Stimulated activated CD8-positive, alpha-beta memory T cell treated with anti-CD3 and anti-CD28 coated beads, Interleukin-15, amount 100 ng/mL, for 1 hour (primary cell): Measurements from ENCODE around the gene DHDH.
"Not testable (repeated sequence)": the region's sequence is repeated elsewhere in the genome, so short reads cannot be mapped to it uniquely, and the experiment has no call there.

Experiments used
- DNase-seq: peaks from one replicate; pipeline ENCODE4 v3.0.0-alpha.2; 2020; ENCODE audit warnings: low read depth

Gene DHDH

DNA sequence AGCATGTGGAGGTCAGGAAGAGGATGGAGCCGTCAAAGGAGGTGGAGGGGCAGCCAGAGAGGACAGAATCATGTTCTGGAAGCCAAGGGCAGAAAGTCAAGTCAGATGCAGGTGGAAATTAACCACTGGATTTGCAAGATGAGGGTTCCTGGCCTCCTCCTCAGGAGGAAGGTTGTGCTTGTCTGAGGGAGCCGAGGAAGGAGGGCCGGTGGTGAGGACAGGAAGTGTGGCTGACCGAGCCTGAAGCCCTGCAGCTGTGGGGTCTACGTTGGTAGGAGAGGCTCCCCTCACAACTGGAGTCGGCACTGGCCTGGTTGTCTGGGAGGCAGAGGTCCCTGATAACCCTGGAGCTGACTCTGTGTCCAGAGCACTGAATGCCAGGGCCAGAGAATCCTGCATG, 15.4 kb upstream of the DHDH start:
- no peak for DNase-seq

DNA sequence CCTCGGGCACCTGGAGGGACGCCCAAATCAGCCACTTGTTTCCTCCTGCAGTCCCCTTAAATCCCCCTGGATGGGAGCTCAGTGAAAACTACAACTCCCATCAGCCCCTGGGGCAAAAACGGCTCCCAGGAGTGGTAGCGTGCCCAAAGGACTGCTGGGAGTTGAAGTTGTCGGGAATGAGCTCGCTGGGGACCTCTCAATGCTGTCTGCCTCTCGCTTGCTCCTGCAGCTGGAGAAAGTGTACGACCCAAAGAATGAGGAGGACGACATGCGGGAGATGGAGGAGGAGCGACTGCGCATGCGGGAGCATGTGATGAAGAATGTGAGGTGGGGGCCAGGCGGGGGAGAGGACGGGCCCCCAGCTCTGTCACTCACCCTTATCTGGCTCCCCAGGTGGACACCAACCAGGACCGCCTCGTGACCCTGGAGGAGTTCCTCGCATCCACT, 14.7 kb upstream of the DHDH start:
- no peak for DNase-seq

DNA sequence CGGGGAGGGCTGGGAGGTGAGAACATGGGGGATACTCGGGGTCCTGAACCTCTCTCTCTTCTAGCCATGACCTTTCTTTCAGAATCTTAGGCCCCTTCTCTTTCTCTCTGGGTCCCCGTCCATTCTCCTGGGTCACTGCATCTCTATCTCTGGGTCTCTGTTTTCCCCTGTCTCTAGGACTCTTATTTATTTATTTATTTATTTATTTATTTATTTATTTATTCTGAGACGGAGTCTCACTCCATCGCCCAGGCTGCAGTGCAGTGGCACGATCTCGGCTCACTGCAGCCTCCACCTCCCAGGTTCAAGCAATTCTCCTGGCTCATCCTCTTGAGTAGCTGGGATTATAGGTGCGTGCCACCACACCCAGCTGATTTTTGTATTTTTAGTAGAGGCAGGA, 14.2 kb upstream of the DHDH start:
- not testable (repeated sequence) for DNase-seq

DNA sequence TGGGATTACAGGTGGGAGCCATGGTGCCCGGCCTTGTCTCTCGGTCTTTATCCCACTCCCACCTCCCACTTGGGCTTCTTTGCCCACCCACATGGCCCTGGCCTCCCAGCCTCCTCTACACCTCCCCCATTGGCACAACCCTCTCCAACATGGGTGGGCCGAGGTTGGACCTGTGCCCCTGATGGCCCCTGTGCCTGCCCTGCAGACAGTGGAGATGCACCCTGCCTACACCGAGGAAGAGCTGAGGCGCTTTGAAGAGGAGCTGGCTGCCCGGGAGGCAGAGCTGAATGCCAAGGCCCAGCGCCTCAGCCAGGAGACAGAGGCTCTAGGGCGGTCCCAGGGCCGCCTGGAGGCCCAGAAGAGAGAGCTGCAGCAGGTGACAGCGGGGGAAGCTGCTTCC, 12.6 kb upstream of the DHDH start:
- DNase-seq = no peak

DNA sequence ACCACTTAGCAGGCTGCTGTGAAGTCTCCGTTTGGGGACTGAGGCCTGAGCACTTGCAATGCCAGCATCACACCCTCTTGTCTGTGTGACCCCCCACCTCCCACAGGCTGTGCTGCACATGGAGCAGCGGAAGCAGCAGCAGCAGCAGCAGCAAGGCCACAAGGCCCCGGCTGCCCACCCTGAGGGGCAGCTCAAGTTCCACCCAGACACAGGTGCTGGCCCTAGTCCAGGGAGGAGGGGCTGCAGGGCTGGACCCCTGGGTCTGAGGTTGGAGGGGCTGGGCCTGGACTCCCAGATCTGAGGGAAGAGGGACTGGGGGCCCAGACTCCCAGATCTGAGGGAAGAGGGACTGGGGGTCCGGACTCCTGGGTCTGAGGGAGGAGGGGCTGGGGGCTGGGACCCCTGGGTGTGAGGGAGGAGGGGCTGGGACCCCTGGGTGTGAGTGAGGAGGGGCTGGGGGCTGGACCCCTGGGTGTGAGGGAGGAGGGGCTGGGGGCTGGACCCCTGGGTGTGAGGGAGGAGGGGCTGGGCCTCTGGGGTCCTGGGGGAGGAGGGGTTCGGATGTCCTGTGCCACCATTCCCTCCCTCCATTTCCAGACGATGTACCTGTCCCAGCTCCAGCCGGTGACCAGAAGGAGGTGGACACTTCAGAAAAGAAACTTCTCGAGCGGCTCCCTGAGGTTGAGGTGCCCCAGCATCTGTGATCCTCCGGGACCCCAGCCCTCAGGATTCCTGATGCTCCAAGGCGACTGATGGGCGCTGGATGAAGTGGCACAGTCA, 11.6 kb upstream of the DHDH start:
- DNase-seq = no peak

DNA sequence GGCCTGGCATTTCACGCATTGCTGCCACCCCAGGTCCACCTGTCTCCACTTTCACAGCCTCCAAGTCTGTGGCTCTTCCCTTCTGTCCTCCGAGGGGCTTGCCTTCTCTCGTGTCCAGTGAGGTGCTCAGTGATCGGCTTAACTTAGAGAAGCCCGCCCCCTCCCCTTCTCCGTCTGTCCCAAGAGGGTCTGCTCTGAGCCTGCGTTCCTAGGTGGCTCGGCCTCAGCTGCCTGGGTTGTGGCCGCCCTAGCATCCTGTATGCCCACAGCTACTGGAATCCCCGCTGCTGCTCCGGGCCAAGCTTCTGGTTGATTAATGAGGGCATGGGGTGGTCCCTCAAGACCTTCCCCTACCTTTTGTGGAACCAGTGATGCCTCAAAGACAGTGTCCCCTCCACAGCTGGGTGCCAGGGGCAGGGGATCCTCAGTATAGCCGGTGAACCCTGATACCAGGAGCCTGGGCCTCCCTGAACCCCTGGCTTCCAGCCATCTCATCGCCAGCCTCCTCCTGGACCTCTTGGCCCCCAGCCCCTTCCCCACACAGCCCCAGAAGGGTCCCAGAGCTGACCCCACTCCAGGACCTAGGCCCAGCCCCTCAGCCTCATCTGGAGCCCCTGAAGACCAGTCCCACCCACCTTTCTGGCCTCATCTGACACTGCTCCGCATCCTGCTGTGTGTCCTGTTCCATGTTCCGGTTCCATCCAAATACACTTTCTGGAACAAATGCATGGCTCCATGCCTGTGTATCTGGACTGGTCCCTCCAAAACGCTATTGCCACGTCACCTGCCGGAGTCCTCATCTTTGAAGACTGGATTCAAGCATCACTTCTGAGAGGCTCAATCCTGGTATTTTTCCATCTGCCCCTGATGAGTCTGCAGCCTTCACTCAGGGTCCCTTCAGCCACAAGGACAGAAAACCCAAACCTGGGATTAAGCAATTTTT, 10.7 kb upstream of the DHDH start:
- no peak for DNase-seq

DNA sequence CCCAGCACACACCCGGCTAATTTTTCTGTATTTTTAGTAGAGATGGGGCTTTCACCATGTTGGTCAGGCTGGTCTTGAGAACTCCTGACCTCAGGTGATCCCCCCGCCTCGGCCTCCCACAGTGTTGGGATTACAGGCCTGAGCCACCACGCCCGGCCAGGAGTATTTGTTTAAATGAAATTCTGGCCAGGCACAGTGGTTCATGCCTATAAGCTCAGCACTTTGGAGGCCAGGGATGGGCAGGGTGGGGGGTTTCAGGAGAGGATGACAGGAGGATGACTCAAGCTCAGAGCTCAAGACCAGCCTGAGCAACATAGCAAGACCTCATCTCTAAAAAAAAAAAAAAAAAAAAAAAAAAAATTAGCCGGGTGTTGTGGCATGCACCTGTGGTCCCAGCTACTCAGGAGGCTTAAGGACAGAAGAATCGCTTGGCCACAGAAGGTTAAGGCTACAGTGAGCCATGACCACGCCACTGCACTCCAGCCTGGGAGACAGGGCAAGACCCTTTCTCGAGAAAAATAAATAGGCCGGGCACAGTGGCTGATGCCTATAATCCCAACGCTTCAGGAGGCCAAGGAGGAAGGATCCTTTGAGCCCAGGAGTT, 8.2 kb upstream of the DHDH start:
- DNase-seq = no peak

DNA sequence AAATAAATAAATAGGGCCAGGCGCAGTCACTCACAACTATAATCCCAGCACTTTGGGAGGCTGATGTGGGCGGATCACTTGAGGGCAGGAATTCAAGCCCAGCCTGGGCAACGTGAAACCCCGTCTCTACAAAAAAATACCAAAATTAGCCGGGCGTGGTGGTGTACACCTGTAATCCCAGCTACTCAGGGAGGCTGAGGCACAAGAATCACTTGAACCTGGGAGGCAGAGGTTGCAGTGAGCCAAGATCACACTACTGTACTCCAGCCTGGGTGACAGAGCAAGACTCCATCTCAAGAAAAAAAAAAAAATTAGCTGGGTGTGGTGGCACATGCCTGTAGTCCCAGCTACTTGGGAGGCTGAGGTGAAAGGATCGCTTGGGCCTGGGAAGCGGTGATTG, 7.6 kb upstream of the DHDH start:
- DNase-seq = not testable (repeated sequence)

DNA sequence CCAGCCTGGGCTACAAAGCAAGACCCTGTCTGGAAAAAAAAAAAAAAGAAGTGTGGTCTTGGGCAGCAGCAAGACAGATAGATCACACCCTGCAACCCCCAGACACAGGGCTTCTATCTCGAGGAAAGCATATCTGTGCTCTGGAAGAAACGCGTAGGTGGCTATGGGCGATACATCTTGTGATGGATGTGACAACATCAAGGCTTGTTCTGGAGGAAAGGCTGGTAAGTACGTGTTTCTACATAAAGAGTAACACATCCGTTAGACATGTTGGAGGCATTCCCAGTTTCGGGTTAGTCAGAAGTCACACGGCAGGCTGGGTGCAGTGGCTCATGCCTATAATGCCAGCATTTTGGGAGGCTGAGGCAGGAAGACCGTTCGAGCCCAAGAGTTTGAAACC, 6.6 kb upstream of the DHDH start:
- no peak for DNase-seq

DNA sequence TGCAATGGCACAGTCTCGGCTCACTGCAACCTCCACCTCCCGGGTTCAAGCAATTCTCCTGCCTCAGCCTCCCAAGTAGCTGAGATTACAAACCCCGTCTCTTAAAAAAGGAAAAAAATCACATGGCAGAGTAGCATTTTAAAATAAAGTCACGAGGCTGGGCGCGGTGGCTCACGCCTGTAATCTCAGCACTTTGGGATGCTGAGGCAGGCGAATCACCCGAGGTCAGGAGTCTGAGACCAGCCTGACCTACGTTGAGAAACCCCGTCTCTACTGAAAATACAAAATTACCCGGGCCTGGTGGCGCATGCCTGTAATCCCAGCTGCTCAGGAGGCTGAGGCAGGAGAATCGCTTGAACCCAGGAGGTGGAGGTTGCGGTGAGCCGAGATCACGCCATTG, 5.8 kb upstream of the DHDH start:
- not testable (repeated sequence) for DNase-seq

DNA sequence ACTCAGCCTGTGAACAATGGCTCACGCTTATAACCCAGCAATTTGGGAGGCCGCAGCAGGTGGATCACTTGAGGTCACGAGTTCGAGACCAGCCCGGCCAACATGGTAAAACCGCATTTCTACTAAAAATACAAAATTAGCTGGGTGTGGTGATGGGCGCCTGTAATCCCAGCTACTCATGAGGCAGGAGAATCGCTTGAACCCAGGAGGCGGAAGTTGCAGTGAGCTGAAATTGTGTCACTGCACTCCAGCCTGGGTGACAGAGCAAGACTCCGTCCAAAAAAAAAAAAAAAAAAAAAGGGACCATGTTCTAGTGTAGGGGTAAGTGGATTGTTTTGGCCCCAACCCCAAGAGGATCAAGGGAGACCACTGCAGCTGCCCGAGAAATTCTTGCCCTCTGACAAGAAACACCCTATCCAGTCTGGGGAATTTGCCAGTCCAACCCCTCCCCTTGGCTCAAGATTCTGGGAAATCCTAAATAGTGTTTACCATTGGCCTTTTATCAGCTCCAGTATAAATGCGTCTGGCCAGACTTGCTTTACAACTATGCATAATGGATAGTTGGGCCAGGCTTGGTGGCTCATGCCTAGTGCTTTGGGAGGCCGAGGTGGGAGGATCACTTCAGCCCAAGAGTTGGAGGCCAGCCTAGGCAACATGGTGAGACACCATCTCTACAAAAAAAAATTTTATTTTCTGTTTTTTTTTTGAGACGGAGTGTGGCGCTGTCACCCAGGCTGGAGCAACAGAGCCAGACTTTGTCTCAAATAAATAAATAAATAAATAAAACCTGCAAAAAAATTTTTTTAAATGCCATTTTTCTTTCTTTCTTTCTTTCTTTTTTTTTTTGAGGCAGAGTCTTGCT, 5.1 kb upstream of the DHDH start:
- DNase-seq = no peak

DNA sequence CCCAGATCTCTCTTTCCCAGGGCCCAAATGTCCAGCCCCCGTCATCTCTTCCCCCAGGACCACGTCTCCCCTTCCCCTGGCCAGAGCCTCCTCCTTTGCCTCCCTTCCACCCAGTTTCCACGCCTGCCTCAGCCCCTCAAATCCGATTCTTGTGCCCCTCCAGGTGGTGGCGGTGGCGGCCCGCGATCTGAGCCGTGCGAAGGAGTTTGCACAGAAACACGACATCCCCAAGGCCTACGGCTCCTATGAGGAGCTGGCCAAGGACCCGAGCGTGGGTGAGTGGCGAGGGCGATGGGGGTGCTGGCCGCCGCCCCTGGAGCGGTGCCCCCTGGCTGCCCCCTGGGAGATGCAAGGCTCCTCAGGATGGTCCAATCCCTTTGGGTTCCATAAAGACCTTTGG, 1.3 kb downstream of the DHDH start:
- DNase-seq = no peak

DNA sequence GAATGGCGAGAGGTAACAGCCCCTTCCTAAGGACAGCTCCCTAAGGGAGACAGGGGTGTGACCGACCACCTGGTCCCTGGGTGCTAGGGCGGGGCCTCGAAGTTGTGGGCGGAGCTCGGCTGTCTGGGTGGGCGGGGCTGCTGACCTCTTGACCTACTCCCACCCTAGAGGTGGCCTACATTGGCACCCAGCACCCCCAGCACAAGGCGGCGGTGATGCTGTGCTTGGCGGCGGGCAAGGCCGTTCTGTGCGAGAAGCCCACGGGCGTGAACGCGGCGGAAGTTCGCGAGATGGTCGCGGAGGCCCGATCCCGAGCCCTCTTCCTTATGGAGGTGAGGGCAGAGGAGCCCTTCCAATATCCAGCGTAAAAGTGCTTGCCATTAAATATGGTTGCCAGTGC, 2.4 kb downstream of the DHDH start:
- DNase-seq = no peak

DNA sequence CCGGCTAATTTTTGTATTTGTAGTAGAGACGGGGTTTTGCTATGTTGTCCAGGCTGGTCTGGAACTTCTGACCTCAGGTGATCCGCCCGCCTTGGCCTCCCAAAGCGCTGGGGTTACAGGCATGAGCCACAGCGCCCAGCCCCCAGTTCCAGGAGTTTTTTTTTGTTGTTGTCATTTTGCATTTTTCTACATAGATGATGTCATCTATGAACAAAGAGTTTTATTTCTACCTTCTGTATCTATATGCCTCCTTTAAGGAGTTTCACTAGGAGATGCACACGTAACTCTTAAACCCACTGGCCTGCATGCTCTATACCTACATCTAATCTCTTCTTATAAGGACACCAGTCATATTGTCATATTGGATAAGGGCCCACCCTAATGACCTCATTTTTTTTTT, 4.8 kb downstream of the DHDH start:
- DNase-seq = no peak

DNA sequence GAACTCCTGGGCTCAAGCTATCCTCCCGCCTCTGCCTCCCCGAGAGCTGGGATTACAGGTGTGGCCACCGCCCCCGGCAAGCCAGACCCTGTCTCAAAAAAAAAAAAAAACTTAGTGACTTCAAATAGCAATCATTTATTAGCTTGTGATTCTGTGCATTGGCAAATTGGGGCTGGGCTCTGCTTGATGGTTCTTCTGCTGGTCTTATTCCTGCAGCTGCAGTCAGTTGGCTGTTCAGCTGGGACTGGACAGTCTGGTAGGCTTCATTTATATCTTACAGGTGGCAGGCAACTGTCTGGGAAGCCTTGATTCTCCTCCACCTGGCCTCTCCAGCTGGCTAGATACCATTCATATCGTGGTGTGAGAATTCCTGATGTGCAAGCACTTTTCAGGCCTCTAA, 7.4 kb downstream of the DHDH start:
- DNase-seq = no peak

DNA sequence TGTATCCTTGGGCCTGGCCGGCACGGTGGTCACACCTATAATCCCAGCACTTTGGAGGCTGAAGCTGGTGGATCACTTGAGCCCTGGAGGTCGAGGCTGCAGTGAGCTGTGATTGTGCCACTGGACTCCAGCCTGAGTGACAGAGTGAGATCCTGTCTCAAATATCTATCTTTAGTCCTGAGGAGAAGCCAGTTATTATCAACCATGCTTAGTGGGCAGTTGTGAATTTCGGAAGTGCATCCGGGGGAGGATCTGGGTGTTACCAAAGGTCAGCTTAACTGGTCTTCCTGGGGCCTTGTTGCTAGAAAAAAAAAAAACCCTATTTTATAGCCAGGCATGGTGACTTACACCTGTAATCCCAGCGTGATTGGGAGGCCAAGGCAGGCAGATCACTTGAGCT, 9.6 kb downstream of the DHDH start:
- no peak for DNase-seq

DNA sequence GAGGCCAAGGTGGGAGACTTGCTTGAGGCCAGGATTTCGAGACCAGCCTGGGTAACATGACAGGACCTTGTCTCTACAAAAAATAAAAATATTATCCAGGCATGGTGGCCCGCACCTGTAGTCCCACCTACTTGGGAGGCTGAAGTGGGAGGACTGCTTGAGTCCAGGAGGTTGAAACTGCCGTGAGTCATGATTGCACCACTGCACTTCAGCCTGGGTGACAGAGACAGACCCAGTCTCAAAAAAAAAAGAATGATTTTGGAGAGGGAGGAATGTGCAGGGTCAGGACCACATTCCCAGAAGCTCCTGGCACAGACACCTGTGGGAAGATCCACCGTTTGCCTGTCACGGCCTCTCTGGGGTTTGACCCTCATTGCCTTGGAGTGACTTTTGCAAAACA, 11.9 kb downstream of the DHDH start:
- DNase-seq = no peak

DNA sequence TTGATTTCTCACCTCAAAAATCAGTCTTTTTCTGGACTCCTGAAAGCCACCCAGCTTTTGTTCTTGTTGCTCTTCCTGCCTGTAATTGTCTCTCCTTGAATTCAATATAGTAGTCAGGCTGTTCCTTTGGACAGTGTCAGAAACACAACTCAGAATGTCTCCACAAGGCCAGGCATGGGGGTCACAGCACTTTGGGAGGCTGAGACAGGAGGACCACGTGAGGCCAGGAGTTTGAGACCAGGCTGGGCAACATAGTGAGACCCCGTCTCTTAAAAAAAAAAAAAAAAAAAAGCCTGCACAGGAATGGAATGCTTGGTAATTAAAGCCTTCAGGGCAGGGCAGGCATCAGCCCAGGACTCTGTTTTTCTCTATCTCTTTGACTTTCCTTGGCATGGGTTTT, 12.3 kb downstream of the DHDH start:
- DNase-seq = no peak

DNA sequence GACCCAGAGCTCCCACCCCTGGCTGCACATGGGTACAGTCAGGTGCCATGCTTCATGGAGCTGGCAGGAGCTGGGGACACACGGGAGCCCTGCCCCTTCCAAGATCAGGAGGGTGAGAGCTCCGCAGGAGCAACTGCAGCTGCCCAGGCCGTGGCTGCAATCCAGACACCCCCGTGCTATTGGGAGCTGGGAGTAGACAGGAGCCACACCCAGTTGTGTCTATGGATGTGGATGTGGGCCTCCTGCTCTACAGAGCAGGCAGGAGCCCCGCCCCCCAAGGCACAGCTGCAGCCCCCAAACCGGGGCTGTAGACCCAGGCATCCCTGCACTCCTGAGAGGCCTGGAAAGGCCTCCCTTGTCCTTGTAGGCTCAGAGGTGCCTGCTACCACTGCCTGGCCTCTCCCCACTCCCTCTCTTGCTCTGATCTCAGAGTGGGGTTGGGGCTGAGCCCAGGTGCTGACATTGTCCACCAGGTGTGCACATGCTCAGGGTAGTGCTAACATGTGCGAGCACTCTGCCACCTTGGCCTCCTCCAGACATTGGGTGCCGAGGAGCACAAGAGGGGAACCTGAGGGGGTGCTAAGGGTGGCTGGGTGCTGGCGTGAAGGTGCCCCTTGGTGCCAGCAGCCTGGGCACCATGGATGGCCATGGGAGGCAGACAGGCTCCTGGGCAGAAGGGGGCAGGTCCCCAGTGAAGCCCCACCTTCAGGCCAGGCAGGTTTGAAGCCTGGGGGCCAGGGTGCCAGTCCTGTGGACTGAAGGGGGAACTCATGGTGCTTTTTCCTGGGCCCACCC, 13.2 kb downstream of the DHDH start:
- no peak for DNase-seq

DNA sequence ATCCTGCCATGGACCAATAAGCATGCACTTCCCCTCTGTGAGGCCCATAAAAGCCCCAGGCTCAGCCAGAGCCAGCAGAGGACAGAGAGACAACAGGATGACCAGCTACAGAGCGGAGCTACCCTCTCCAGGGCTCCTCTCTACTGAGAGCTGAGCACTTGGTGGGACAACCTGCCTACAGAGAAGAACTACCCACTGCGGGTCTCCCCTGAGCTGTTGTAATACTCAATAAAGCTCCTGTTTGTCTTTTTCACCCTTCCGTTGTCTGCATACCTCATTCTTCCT, 13.7 kb downstream of the DHDH start:
- DNase-seq = no peak

DNA sequence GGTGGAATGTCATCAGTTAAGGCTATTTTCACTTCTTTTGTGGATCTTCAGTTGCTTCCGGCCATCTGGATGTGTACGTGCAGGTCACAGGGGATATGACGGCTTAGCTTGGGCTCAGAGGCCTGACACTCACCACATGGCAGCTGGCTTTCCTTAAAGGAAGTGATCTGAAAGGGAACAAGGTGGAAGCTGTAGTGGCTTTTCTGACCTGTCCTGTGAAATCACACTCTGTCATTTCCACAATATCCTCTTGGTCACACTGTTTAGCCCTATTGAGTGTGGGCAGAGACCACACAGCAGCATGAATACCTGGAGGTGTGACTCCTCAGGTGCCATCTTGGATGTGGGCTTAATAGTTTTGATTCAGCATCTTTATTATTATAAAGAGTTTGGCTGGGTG, 16.7 kb downstream of the DHDH start:
- DNase-seq = no peak
